HG02973 (cell line): ENCODE data around the gene APLP2.
"Not testable (repeated sequence)": the region's sequence is repeated elsewhere in the genome, so short reads cannot be mapped to it uniquely, and the experiment has no call there.

Experiments
- ATAC-seq: cut with Tn5 transposase; IDR thresholded peaks from one replicate; pipeline ENCODE4 v1.9.1; 2021; ENCODE audit warnings: moderate library complexity; ENCODE audit not compliant: unreplicated experiment

The APLP2 gene

GRCh38 chr11:130069659-130070108 is at the start of gene APLP2:
Gene APLP2 (plus strand): TSS chr11:130069894. CDS start chr11:130069978, 84 bp downstream.
- ATAC-seq, result peak; percentile 96

GRCh38 chr11:130020323-130020722 is 49.4 kb upstream of the APLP2 start:
- no peak for ATAC-seq

GRCh38 chr11:130021606-130022005 is 48.1 kb upstream of the APLP2 start:
- ATAC-seq, result not testable (repeated sequence)

GRCh38 chr11:130022799-130023198 is 46.9 kb upstream of the APLP2 start:
- peak; percentile 24 for ATAC-seq

GRCh38 chr11:130023204-130023603 is 46.5 kb upstream of the APLP2 start:
- ATAC-seq, result peak; percentile 95

- ATAC-seq, result no peak
Measured at GRCh38 chr11:130024361-130024760, 45.3 kb upstream of the APLP2 start.

GRCh38 chr11:130025371-130025770 is 44.3 kb upstream of the APLP2 start:
- ATAC-seq, result no peak

GRCh38 chr11:130029137-130029536 is 40.6 kb upstream of the APLP2 start:
- ATAC-seq, result no peak

- ATAC-seq, result no peak
Measured at GRCh38 chr11:130031056-130031455, 38.6 kb upstream of the APLP2 start.

- no peak for ATAC-seq
Measured at GRCh38 chr11:130031945-130032344, 37.7 kb upstream of the APLP2 start.

GRCh38 chr11:130032931-130033330 is 36.8 kb upstream of the APLP2 start:
- ATAC-seq, result no peak

- ATAC-seq, result no peak
Measured at GRCh38 chr11:130034236-130034635, 35.5 kb upstream of the APLP2 start.

- ATAC-seq, result no peak
Measured at GRCh38 chr11:130037058-130037457, 32.6 kb upstream of the APLP2 start.

- no peak for ATAC-seq
Measured at GRCh38 chr11:130037881-130038585, 31.7 kb upstream of the APLP2 start.

GRCh38 chr11:130040281-130040940 is 29.3 kb upstream of the APLP2 start:
- ATAC-seq, result no peak

- no peak for ATAC-seq
Measured at GRCh38 chr11:130042093-130042591, 27.6 kb upstream of the APLP2 start.

- no peak for ATAC-seq
Measured at GRCh38 chr11:130043575-130043974, 26.1 kb upstream of the APLP2 start.

- no peak for ATAC-seq
Measured at GRCh38 chr11:130047141-130047540, 22.6 kb upstream of the APLP2 start.

GRCh38 chr11:130049328-130049771 is 20.3 kb upstream of the APLP2 start:
- ATAC-seq, result no peak

- no peak for ATAC-seq
Measured at GRCh38 chr11:130050257-130050656, 19.4 kb upstream of the APLP2 start.

- no peak for ATAC-seq
Measured at GRCh38 chr11:130051082-130051481, 18.6 kb upstream of the APLP2 start.

GRCh38 chr11:130052567-130052966 is 17.1 kb upstream of the APLP2 start:
- no peak for ATAC-seq
